Smooth muscle cell (in vitro differentiated cells): ENCODE results near the gene FOSL2. TPM values are rescaled to one million over a fixed set of nuclear protein-coding genes. Genes with fewer than 3 reads are reported as not detected.

Source experiments
- DNase-seq: peaks from one replicate; lab custom pipeline; 2025; ENCODE audit not compliant: unreplicated experiment; lab: John Stamatoyannopoulos, UW
- H2AFZ ChIP-seq: fragments of 200-600 bp; sonication (generic); 2 replicates; pipeline ENCODE4 v1.6.0; 2016; ENCODE audit warnings: antibody characterized with exemption, low read depth, mild to moderate bottlenecking
- H3F3A ChIP-seq: fragments of 200-600 bp; sonication (generic); 2 replicates; pipeline ENCODE4 v1.6.0; 2017; ENCODE audit warnings: antibody characterized with exemption, low read depth
- H3K27ac ChIP-seq: fragments of 200-600 bp; sonication (generic); 2 replicates; pipeline ENCODE4 v1.5.1; 2016; ENCODE audit warnings: low read depth, mild to moderate bottlenecking
- H3K27me3 ChIP-seq: fragments of 200-600 bp; sonication (generic); 2 replicates; pipeline ENCODE4 v1.6.1; 2016; ENCODE audit warnings: low read depth, mild to moderate bottlenecking
- H3K36me3 ChIP-seq: fragments of 200-600 bp; sonication (generic); 2 replicates; pipeline ENCODE4 v1.5.1; 2016; ENCODE audit warnings: low read depth
- H3K4me1 ChIP-seq: fragments of 200-600 bp; sonication (generic); 2 replicates; pipeline ENCODE4 v1.5.1; 2016; ENCODE audit warnings: low read depth
- H3K4me2 ChIP-seq: fragments of 200-600 bp; sonication (generic); 2 replicates; pipeline ENCODE4 v1.6.0; 2016; ENCODE audit warnings: mild to moderate bottlenecking
- H3K4me3 ChIP-seq: fragments of 200-600 bp; sonication (generic); 2 replicates; pipeline ENCODE4 v1.5.1; 2016; ENCODE audit warnings: mild to moderate bottlenecking
- H3K79me2 ChIP-seq: fragments of 200-600 bp; sonication (generic); 2 replicates; pipeline ENCODE4 v1.6.0; 2016; ENCODE audit warnings: low read depth, mild to moderate bottlenecking
- H3K9ac ChIP-seq: fragments of 200-600 bp; sonication (generic); 2 replicates; pipeline ENCODE4 v1.6.0; 2016; ENCODE audit warnings: low read depth
- H3K9me3 ChIP-seq: fragments of 200-600 bp; sonication (generic); replicated peaks from 2 replicates; pipeline ENCODE4 v1.5.1; 2016; ENCODE audit warnings: low read depth
- H4K20me1 ChIP-seq: fragments of 200-600 bp; sonication (generic); 2 replicates; pipeline ENCODE4 v1.6.0; 2016; ENCODE audit warnings: low read depth
- WGBS: methylation state at CpG from one replicate; pipeline ENCODE4 v1.1.7; 2016; ENCODE audit warnings: low lambda C conversion rate; 5-methylcytosine and 5-hydroxymethylcytosine counted together
- polyA plus RNA-seq: library from polyadenylated mRNA; unstranded; fragments of >200 nt; fragmentation: Nextera tagmentation; extraction: Ambion mirVana; gene quantifications from 2 replicates; pipeline ENCODE4 v1.2.1, GENCODE V29; 2016
- total RNA-seq: library from RNA; depleted of rRNA; stranded (reverse); fragments of >200 nt; gene quantifications from 2 replicates; pipeline ENCODE4 v1.2.3, GENCODE V29; 2014
- TF ChIP-seq, protein P1 (sequence below): fragments of 200-600 bp; sonication (generic); IDR thresholded peaks from 2 replicates; pipeline ENCODE4 v1.5.1; 2017; ENCODE audit warnings: borderline replicate concordance, mild to moderate bottlenecking, antibody characterized with exemption; ENCODE audit not compliant: insufficient read depth, poor library complexity, severe bottlenecking

The FOSL2 gene
- total and polyA plus RNA-seq, 2 experiments from 2014 or later = 70.8 to 106 TPM

DNA sequence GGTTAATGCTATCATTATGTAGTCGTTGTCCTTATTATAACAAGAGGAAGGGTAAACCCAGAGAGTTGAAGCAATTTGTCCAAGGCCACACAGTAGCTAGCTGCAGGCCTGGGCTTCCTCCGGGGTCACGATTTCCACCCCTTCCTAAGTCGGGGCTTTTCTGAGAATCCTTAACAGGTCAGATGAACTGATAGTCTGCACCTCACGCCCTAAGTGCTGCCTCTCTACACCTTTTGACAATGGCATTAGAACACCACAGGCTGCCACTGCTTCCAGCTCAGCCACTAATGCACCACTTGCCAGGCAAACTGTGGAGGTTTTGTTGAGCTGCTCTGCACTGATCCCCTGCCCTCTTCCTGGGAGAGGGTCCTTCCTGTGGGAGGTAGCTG lies 37.7 kb downstream of the FOSL2 start:
- no peaks in the 10 kb centered on the region for H3K36me3 ChIP-seq
- no peaks in the 10 kb centered on the region for H3K79me2 ChIP-seq
- H3K27me3 ChIP-seq = no peaks in the 10 kb centered on the region
- H3K4me3 ChIP-seq = no peak overlapping the region
- H2AFZ ChIP-seq = no peak overlapping the region
- DNase-seq = no peak
- H3K9ac ChIP-seq = no peak overlapping the region
- no peak overlapping the region for H3K4me2 ChIP-seq
- no peaks in the 10 kb centered on the region for H3K4me1 ChIP-seq
- no peak overlapping the region for H3K27ac ChIP-seq
- TF ChIP-seq, protein P1, sequence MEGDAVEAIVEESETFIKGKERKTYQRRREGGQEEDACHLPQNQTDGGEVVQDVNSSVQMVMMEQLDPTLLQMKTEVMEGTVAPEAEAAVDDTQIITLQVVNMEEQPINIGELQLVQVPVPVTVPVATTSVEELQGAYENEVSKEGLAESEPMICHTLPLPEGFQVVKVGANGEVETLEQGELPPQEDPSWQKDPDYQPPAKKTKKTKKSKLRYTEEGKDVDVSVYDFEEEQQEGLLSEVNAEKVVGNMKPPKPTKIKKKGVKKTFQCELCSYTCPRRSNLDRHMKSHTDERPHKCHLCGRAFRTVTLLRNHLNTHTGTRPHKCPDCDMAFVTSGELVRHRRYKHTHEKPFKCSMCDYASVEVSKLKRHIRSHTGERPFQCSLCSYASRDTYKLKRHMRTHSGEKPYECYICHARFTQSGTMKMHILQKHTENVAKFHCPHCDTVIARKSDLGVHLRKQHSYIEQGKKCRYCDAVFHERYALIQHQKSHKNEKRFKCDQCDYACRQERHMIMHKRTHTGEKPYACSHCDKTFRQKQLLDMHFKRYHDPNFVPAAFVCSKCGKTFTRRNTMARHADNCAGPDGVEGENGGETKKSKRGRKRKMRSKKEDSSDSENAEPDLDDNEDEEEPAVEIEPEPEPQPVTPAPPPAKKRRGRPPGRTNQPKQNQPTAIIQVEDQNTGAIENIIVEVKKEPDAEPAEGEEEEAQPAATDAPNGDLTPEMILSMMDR = no peak
- WGBS = 96% methylated on average over 5 of the region's 5 CpGs
- no peaks in the 10 kb centered on the region for H4K20me1 ChIP-seq
- peaks cover 5% of the 10 kb centered on the region for H3F3A ChIP-seq
- no peaks in the 10 kb centered on the region for H3K9me3 ChIP-seq

DNA sequence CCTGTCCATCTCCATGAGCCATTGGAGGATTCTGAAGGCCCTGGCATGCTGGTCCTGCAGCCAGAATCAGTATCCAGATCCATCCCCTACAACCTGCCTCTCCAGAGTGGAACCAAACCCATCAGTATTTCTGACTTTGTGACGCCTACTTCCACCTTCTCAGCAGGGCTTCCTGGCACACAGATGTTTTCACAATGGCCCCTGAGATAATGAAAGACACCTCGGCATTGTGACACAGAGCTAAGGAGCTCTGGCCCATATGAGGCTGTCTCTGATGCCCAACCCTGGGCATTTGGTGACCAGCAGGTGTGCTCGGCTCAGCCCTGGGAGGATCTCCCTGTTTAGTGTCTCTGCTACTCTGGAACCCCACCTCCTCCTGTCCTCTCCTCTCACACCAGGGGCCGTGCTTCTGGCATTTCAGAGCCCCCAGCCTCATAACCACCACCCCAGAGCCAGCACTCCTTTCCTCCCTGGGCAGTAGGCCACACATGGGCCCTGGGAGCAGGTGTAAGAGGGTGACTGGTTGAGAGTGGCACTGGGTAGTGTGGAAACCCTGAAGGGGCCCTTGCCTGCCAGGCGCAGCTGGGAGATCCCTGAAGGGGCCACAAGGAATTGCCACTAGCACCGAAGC lies 38.2 kb downstream of the FOSL2 start:
- no peak overlapping the region for H3K9ac ChIP-seq
- peaks cover 5% of the 10 kb centered on the region for H3F3A ChIP-seq
- WGBS = 88% methylated on average over 6 of the region's 6 CpGs
- no peak for DNase-seq
- no peak overlapping the region for H3K4me2 ChIP-seq
- no peak overlapping the region for H3K27ac ChIP-seq
- H3K79me2 ChIP-seq = no peaks in the 10 kb centered on the region
- no peaks in the 10 kb centered on the region for H3K36me3 ChIP-seq
- no peaks in the 10 kb centered on the region for H3K4me1 ChIP-seq
- no peak overlapping the region for H3K4me3 ChIP-seq
- H4K20me1 ChIP-seq = no peaks in the 10 kb centered on the region
- H2AFZ ChIP-seq = no peak overlapping the region
- TF ChIP-seq, protein P1 = no peak
- no peaks in the 10 kb centered on the region for H3K9me3 ChIP-seq
- H3K27me3 ChIP-seq = no peaks in the 10 kb centered on the region

DNA sequence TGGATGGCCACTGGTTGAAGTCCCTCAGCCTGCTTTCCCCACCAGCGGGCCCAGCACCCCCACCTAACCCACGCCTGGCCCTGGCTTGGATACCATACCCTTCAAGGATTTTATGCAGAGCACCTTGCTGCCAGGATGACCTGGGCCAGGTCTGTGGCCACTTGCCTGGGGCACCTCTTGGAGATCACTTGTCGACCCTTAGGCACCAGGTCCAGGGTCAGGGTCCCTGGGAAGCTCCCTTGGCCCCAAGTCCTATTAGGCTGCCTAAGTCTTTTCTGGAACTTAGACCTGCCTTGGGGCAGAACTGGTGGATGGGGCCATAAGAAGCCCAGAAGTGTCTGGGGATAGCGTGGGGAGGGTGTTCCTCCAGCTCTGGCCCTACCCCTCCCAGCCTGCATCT lies 39.1 kb downstream of the FOSL2 start:
- H4K20me1 ChIP-seq = no peaks in the 10 kb centered on the region
- DNase-seq = no peak
- 92% methylated on average over 4 of the region's 4 CpGs for WGBS
- no peaks in the 10 kb centered on the region for H3K9me3 ChIP-seq
- H3K27ac ChIP-seq = no peak overlapping the region
- H3K79me2 ChIP-seq = no peaks in the 10 kb centered on the region
- H3K4me2 ChIP-seq = no peak overlapping the region
- H3K9ac ChIP-seq = no peak overlapping the region
- no peaks in the 10 kb centered on the region for H3K36me3 ChIP-seq
- no peak overlapping the region for H3K4me3 ChIP-seq
- H3F3A ChIP-seq = peaks cover 4% of the 10 kb centered on the region
- no peaks in the 10 kb centered on the region for H3K27me3 ChIP-seq
- H2AFZ ChIP-seq = no peak overlapping the region
- H3K4me1 ChIP-seq = no peaks in the 10 kb centered on the region
- TF ChIP-seq, protein P1 = no peak

DNA sequence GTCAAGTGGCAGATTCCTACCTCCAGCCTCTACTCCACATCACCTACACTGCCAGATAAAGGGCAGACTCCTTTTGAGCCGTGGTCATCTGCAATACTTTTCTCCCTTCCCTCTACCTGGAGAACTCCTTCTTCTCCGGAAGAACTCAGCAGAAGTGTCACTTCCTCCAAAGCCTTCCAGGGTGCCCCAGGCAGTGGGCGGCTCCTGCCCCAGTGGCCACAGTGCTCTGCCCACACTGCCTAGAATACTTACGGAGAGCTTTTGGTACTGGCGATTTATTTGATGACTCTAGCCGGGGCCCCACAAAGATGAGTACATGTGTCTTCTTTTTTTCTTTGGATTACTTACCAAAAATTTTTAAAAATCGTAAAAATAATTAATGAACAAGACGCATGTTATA lies 39.7 kb downstream of the FOSL2 start:
- Histone ChIP-seq H3K36me3 (no peaks in the 10 kb centered on the region), H3K4me2 (no peak overlapping the region), H4K20me1 (no peaks in the 10 kb centered on the region), H3K4me3 (no peak overlapping the region), H3K27me3 (no peaks in the 10 kb centered on the region), H2AFZ (no peak overlapping the region), H3K9me3 (no peaks in the 10 kb centered on the region), H3K79me2 (no peaks in the 10 kb centered on the region), H3K9ac (no peak overlapping the region), H3K27ac (no peak overlapping the region), H3F3A (no peaks in the 10 kb centered on the region), H3K4me1 (no peaks in the 10 kb centered on the region)
- 92% methylated on average over 8 of the region's 8 CpGs for WGBS
- TF ChIP-seq, protein P1 = no peak
- DNase-seq = no peak
